GM12878 (cell line): ENCODE results near the gene P4HA2. TPM values are rescaled to one million over a fixed set of nuclear protein-coding genes. Genes with fewer than 3 reads are reported as not detected.

ENCODE experiments used
- ATAC-seq: fragments of 200-7000 bp; cut with Tn5 transposase; 3 replicates; pipeline ENCODE4 v1.9.1; 2020; ENCODE audit warnings: mild to moderate bottlenecking, moderate library complexity
- BruUV-seq: library from RNA; stranded (reverse); fragments of 400-500 nt; replicated peaks from 2 replicates; lab custom pipeline; 2021; lab: Mats Ljungman, UMichigan
- CTCF ChIA-PET: fragments of 300-600 bp; sonication (Branson Sonifier 250); formaldehyde crosslinking; extraction: SDS; loops from one replicate; lab custom pipeline; 2021; ENCODE audit warnings: inconsistent platforms; lab: Yijun Ruan, JAX
- POLR2A ChIA-PET: fragments of 350-600 bp; formaldehyde crosslinking; extraction: SDS; loops from one replicate; lab custom pipeline; 2021; ENCODE audit warnings: inconsistent platforms; lab: Charles Lee
- RAD21 ChIA-PET: fragments of 300-600 bp; sonication (Branson Sonifier 250); formaldehyde crosslinking; loops from one replicate; lab custom pipeline; 2023; ENCODE audit warnings: antibody characterized with exemption; ENCODE audit not compliant: unreplicated experiment; lab: Charles Lee
- SMC1A ChIA-PET: fragments of 300-600 bp; sonication (Branson Sonifier 250); formaldehyde crosslinking; loops from one replicate; lab custom pipeline; 2023; ENCODE audit not compliant: unreplicated experiment, uncharacterized antibody; lab: Charles Lee
- DNase-seq: peaks from one replicate; pipeline ENCODE4 v3.0.0-alpha.2; 2011; ENCODE audit warnings: low read depth, low spot score
- FAIRE-seq: peaks from 3 replicates; lab custom pipeline; 2011; peaks lifted over from hg19 to GRCh38; lab: Jason Lieb, UNC
- H2AFZ ChIP-seq: 2 replicates; pipeline ENCODE4 v1.6.0; 2011; ENCODE audit warnings: low read depth, low read length, control low read depth; ENCODE audit not compliant: control insufficient read depth
- H3K27ac ChIP-seq: 2 replicates; pipeline ENCODE4 v1.5.1; 2011; ENCODE audit warnings: control low read depth; ENCODE audit not compliant: control insufficient read depth, insufficient read depth
- H3K27me3 ChIP-seq, 2 experiments: replicated peaks in 1 of 2; 2 replicates each; pipeline versions ENCODE4 v1.6.0 to v1.6.1; 2011; ENCODE audit warnings: low read length in 1 of 2; ENCODE audit not compliant: control insufficient read depth in 2 of 2, insufficient read depth in 2 of 2
- H3K36me3 ChIP-seq, 2 experiments: 2 replicates each; pipeline ENCODE4 v1.5.1; 2011; ENCODE audit warnings: low read length in 1 of 2; ENCODE audit not compliant: control insufficient read depth in 2 of 2, insufficient read depth in 2 of 2
- H3K4me1 ChIP-seq: 2 replicates; pipeline ENCODE4 v1.6.1; 2011; ENCODE audit warnings: mild to moderate bottlenecking, low read length, moderate library complexity, mixed read lengths; ENCODE audit not compliant: control insufficient read depth, insufficient read depth
- H3K4me2 ChIP-seq: 2 replicates; pipeline ENCODE4 v1.6.0; 2011; ENCODE audit warnings: control low read depth; ENCODE audit not compliant: control insufficient read depth, insufficient read depth
- H3K4me3 ChIP-seq: fragments of 200-600 bp; sonication (generic); 2 replicates; pipeline ENCODE4 v1.5.1; 2016
- H3K79me2 ChIP-seq: 2 replicates; pipeline ENCODE4 v1.6.0; 2011; ENCODE audit warnings: low read length; ENCODE audit not compliant: control insufficient read depth, insufficient read depth
- H3K9ac ChIP-seq: 2 replicates; pipeline ENCODE4 v1.8.0; 2011; ENCODE audit warnings: low read length, control low read depth, mixed read lengths; ENCODE audit not compliant: control insufficient read depth, insufficient read depth
- H3K9me3 ChIP-seq: replicated peaks from 3 replicates; pipeline ENCODE4 v1.5.1; 2011; ENCODE audit warnings: mild to moderate bottlenecking, low read length; ENCODE audit not compliant: control insufficient read depth, insufficient read depth
- H4K20me1 ChIP-seq: 2 replicates; pipeline ENCODE4 v1.6.0; 2011; ENCODE audit not compliant: control insufficient read depth, insufficient read depth
- DPF2 ChIP-seq: fragments of 450-650 bp; IDR thresholded peaks from 2 replicates; pipeline ENCODE4 v1.6.1; 2017; ENCODE audit warnings: mild to moderate bottlenecking
- E2F8 ChIP-seq: fragments of 450-650 bp; IDR thresholded peaks from 2 replicates; pipeline ENCODE4 v1.6.1; 2018; ENCODE audit warnings: mild to moderate bottlenecking, low read depth, moderate library complexity; ENCODE audit not compliant: partially characterized antibody
- EP300 ChIP-seq, 2 experiments: fragments of 150-350 bp in 1 of 2; IDR thresholded peaks; 2 replicates each; pipeline ENCODE4 v1.6.1; 2011 to 2012; ENCODE audit warnings: low read depth in 2 of 2, low read length in 2 of 2, borderline replicate concordance in 1 of 2, improper control_type of control experiment in 1 of 2, inconsistent platforms in 1 of 2; ENCODE audit not compliant: control insufficient read depth in 1 of 2
- GABPA ChIP-seq: IDR thresholded peaks from 2 replicates; pipeline ENCODE4 v1.6.1; 2014; ENCODE audit warnings: antibody characterized with exemption, low read depth, mild to moderate bottlenecking, inconsistent platforms
- HCFC1 ChIP-seq: fragments of 150-350 bp; IDR thresholded peaks from 2 replicates; pipeline ENCODE4 v1.6.1; 2014; ENCODE audit warnings: low read length
- HDAC6 ChIP-seq: fragments of 200-600 bp; sonication (generic); IDR thresholded peaks from one replicate; pipeline ENCODE4 v1.8.0; 2017; ENCODE audit warnings: antibody characterized with exemption; ENCODE audit not compliant: unreplicated experiment
- MTA3 ChIP-seq: IDR thresholded peaks from 2 replicates; pipeline ENCODE4 v1.6.1; 2012; ENCODE audit warnings: low read length, inconsistent platforms, borderline replicate concordance
- MYC ChIP-seq: IDR thresholded peaks from 2 replicates; pipeline ENCODE4 v1.6.1; 2011; ENCODE audit warnings: mild to moderate bottlenecking, low read length, moderate library complexity, inconsistent platforms; ENCODE audit not compliant: insufficient read depth, insufficient replicate concordance, insufficient read length, severe bottlenecking
- NKRF ChIP-seq: fragments of 450-650 bp; conservative IDR thresholded peaks from 2 replicates; pipeline ENCODE4 v1.6.1; 2017; ENCODE audit warnings: mild to moderate bottlenecking, moderate library complexity
- NR2C1 ChIP-seq: fragments of 450-650 bp; IDR thresholded peaks from 2 replicates; pipeline ENCODE4 v1.6.1; 2017; ENCODE audit warnings: antibody characterized with exemption, mild to moderate bottlenecking, moderate library complexity
- NRF1 ChIP-seq: conservative IDR thresholded peaks from 2 replicates; pipeline ENCODE4 v1.6.1; 2011; ENCODE audit warnings: mild to moderate bottlenecking, low read depth, low read length, improper control_type of control experiment
- RB1 ChIP-seq: fragments of 450-650 bp; formaldehyde crosslinking; IDR thresholded peaks from 2 replicates; pipeline ENCODE4 v1.6.1; 2017; ENCODE audit warnings: mild to moderate bottlenecking, borderline replicate concordance
- SIX5 ChIP-seq: IDR thresholded peaks from 2 replicates; pipeline ENCODE4 v1.6.1; 2011; ENCODE audit warnings: mild to moderate bottlenecking, low read depth, low read length, moderate library complexity; ENCODE audit not compliant: severe bottlenecking
- STAT1 ChIP-seq: fragments of 450-650 bp; conservative IDR thresholded peaks from 2 replicates; pipeline ENCODE4 v1.6.1; 2014; ENCODE audit warnings: antibody characterized with exemption, mild to moderate bottlenecking
- TCF3 ChIP-seq: IDR thresholded peaks from 2 replicates; pipeline ENCODE4 v1.6.1; 2012; ENCODE audit warnings: low read depth, mild to moderate bottlenecking, low read length, borderline replicate concordance; ENCODE audit not compliant: insufficient read depth
- ZNF384 ChIP-seq: IDR thresholded peaks from 2 replicates; pipeline ENCODE4 v1.6.1; 2012; ENCODE audit warnings: low read depth, mild to moderate bottlenecking, low read length, improper control_type of control experiment, borderline replicate concordance
- ZZZ3 ChIP-seq: IDR thresholded peaks from 2 replicates; pipeline ENCODE4 v1.6.1; 2011; ENCODE audit warnings: low read depth; ENCODE audit not compliant: control insufficient read depth, insufficient read length
- WGBS: methylation state at CpG from one replicate; pipeline ENCODE4 v1.1.6; 2016; ENCODE audit warnings: low lambda C conversion rate; ENCODE audit not compliant: insufficient replicate concordance, insufficient coverage; ENCODE audit errors: missing lambda C conversion rate; 5-methylcytosine and 5-hydroxymethylcytosine counted together
- in situ Hi-C: fragments of 300-500 bp; cut with MboI; formaldehyde crosslinking; loops from 9 replicates; pipeline ENCODE4 v1.14.3; 2018; ENCODE audit warnings: mixed read lengths
- intact Hi-C: fragments of 100-400 bp; cut with micrococcal nuclease; formaldehyde crosslinking; loops from one replicate; pipeline ENCODE4 v1.14.2; 2022; ENCODE audit not compliant: unreplicated experiment
- polyA plus RNA-seq, 11 experiments: library from polyadenylated mRNA; depleted of rRNA in 4 of 11; unstranded in 6 of 11; stranded (reverse) in 5 of 11; fragments of >200 nt; fragmentation: Nextera tagmentation in 4 of 11; fragmentation: Illumina TruSeq in 1 of 11; extraction: Ambion mirVana in 4 of 11; extraction: Trizol in 1 of 11; gene quantifications; 1 replicate in 1 of 11; 2 replicates in 10 of 11; pipeline versions ENCODE4 v1.2.1 to v1.2.3, GENCODE V29; 2011 to 2016; ENCODE audit warnings: inconsistent platforms in 2 of 11, missing spikeins in 2 of 11, low read depth in 1 of 11
- total RNA-seq, 4 experiments: library from RNA; depleted of rRNA in 3 of 4; stranded (reverse); fragments of >200 nt in 3 of 4; fragmentation: Illumina TruSeq in 1 of 4; extraction: Trizol in 1 of 4; gene quantifications; 2 replicates each; pipeline versions ENCODE4 v1.2.1 to v1.2.3, GENCODE V29; 2013 to 2021

P4HA2 gene
- total and polyA plus RNA-seq, 10 of the 15 experiments (the other 5 are each of a cell fraction or from before 2014, with no cell fraction given): 4.7 to 10.9 (median 7.5) TPM

GRCh38 chr5:132265336-132266030 is 37.8 kb upstream of the P4HA2 start:
- DNase-seq: no peak
- peaks cover 33% of the 10 kb centered on the region for H3K4me1 ChIP-seq
- H3K36me3 ChIP-seq: no peaks in the 10 kb centered on the region
- H4K20me1 ChIP-seq: no peaks in the 10 kb centered on the region
- intact Hi-C loops: no loop called here
- H3K4me2 ChIP-seq: no peak overlapping the region
- H3K4me3 ChIP-seq: no peak overlapping the region
- ChIA-PET RAD21 (interaction anchor here (1.4 kb wide), 1 partner anchor 27 kb away, joined by 5 read pairs; no protein-coding TSS in a partner anchor), POLR2A (no interaction called here), SMC1A (interaction anchor here (0.6 to 1.2 kb wide), 3 partner anchors 10 to 115 kb away, joined by 3 to 4 read pairs (median 3); no protein-coding TSS in a partner anchor), CTCF (interaction anchor here (11.6 kb wide), 1 partner anchor 26 kb away, joined by 117 read pairs; no protein-coding TSS in a partner anchor)
- no peaks in the 10 kb centered on the region for H3K9me3 ChIP-seq
- BruUV-seq: no TSS peak
- 56% methylated on average over 8 of the region's 8 CpGs for WGBS
- no peak overlapping the region for H3K9ac ChIP-seq
- TF ChIP-seq HCFC1 (no peak), STAT1 (no peak), NKRF (no peak), ZNF384 (no peak), E2F8 (no peak), RB1 (no peak), SIX5 (no peak), GABPA (no peak), MTA3 (no peak), EP300 (IDR thresholded peaks at IDR 0.05; ENCODE audit: borderline replicate concordance in 1 of 2, control insufficient read depth in 1 of 2, low read depth in 2 of 2, low read length in 2 of 2) (no peak), HDAC6 (no peak), MYC (no peak), TCF3 (no peak), DPF2 (no peak), NR2C1 (no peak), NRF1 (no peak), ZZZ3 (no peak)
- ATAC-seq: no peak
- no peaks in the 10 kb centered on the region for H3K27me3 ChIP-seq
- FAIRE-seq: no peak
- H3K79me2 ChIP-seq: no peaks in the 10 kb centered on the region
- H3K27ac ChIP-seq: no peak overlapping the region
- H2AFZ ChIP-seq: no peak overlapping the region
- in situ Hi-C loops: no loop called here
